ENCODE results near the gene BGN.

BGN gene

GRCh38 chrX:153482376-153483015 is 12.3 kb upstream of the BGN start:
- DNase-seq (ENCODE audit: low spot score), result no peak

DNA sequence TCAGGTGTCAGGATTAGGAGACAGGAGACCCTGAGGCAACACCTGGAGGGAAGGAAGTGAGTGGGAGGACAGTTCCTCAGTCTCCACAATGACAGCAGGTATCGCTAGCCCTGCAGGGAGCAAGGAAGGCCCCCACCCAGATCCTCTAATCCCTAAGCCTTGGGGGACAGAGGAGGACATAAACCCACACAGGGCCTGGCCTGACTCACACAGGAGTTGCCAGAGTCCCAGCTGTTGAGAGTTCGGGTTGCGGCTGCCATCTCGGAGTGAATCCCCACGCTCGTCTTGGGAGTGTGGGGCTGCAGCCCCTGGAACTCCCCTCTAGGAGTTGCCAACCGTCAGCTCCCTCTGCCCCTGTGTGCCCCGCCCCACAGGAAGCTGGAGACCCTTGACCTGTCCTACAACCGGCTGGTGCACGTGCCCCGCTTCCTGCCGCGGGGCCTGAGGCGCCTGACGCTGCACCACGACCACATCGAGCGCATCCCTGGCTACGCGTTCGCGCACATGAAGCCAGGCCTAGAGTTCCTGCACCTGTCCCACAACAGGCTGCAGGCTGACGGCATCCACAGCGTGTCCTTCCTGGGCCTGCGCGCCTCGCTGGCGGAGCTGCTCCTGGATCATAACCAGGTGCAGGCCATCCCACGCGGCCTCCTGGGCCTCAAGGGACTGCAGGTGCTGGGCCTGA is 9.2 kb upstream of the BGN start:
- DNase-seq (ENCODE audit: low spot score), result no peak

DNA sequence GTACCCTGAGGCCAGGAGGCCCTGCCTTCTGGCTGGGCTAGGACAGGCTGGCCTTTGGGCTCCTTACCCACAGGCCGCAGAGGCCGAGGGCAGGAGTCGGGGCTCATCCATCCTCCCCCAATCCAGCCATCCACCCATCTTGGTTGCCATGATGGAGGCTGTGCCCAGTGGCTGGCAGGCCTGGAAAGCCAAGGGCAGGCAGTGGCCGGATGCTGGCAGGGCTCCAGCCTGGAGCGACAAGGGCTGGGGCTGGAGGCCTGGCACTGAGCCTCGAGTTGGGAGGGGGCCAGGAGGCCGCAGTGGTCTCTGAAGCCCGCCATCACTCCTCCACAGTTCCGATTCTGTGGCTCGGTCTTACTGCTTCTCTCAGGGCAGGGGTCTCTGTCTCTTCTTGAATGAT is 8.6 kb upstream of the BGN start:
- no peak for DNase-seq (ENCODE audit: low spot score)

DNA sequence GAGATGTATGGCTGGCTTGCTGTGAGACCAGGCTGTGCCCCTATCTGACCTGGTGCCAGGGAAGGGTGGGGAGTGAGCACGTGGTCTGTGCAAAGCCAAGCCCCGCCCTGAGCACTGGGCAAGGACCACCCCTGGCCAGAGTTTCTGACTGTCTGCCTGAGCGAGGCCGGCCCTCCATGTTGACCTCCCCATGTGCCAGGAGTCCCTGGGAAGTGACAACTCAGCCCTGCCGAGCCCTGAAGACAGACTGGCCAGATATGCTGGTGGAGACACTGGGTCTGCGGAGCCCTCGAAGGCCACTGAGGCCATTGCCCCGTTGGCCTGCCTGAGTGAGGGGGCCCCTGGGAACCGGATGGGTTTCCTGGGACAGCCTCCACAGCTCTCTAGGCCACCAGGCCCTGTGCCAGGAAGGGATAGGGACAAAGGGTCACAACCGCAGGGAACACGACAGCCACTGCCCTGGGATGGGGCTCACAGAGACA is 7.1 kb upstream of the BGN start:
- no peak for DNase-seq (ENCODE audit: low spot score)

DNA sequence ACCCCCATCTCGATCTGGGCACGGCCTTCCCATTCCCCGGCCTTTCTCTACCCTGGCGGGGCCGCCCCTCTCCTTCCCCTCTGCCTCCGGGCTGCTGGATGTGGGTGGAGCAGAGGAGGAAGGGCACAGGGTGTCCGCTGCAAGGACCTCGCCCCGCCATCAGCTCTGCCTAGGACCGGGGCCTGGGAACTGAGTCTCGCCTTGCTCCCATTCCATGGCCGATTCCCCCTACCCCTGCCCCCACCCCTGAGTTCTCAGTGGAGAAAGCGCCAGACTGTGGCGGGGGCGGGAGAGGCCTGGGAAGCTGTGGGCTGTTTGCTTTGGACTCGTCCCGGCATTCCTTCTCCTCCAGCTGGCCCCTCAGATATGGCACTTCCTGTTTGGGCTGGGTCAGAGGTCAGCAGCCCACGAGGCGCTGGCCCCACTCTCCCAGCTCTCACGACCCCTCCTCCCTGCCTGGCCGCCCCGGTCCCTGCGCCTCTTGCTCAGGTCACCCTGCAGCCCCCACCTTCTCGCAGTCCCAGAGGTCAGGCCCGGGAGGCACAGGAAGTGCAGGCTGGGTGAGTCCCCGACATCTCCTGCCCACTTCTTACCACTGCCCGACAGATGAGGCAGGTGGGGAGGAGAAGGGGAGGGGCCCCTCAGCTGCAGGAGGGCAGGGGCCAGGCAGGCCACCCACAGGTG is 6.4 kb upstream of the BGN start:
- DNase-seq (ENCODE audit: low spot score), result no peak

DNA sequence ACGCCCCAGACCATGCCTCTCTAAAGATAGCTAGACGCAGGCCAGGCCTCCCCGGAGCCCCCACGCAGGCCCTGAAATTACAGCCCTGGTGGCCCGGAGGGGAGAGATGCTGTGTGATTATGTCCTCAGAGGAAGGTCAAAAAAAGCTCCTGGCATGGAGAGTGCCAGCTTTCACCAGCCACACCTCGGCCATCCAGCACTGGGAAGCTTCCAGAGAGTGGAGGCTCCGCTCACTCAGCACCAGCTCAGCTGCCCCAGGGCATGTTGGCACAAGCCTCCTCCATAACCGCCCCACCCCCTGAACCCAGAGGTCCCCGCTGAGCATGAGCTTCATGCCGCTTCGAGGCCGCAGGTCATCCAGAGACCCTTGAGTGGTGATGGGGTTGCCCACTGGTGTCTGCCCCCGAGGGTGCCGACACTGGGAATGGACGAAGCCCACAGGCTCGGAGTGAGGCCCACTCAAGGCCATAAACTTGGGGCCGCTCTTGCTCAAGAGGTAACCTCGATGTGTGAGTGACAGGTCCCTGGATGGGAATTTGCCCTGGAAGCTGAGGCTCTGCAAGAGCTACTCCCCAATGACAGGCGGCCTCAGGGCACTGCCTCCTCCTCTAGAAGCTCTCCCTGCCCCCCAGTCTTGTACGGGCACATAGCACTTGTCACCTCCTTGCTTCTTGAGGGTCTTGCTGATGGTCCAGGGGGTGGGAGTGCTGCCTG is 4.4 kb upstream of the BGN start:
- DNase-seq (ENCODE audit: low spot score), result no peak

DNA sequence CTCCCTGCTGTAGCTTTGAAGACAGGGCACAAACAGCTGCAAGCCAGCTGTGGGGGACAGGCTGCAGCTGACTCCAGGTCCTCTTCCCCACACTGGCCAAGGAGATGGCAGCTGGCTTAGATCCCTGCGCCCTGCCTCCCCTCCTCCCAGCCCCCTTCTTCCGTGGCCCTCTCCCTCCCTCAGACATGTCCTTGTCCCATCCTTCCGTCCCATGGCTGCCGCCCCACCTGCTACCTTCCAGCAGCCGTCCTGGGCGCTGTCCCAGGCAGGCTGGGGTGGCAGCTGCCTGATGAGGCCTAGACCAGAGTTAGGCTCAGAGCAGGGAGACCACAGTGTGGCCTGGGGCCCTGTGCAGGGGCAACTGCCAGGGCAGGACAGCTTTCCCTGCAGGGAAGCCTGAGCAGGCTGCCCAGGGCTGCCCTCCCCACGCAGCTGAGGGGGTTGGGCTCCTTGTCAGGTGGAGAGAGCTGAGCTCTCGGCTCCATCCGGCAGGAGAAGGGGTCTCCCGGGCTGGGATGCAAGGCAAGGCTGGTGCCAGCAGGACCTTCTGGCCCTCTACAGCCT is 3.3 kb upstream of the BGN start:
- DNase-seq (ENCODE audit: low spot score), result no peak

GRCh38 chrX:153491918-153492317 is 2.9 kb upstream of the BGN start:
- DNase-seq (ENCODE audit: low spot score), result no peak

GRCh38 chrX:153492543-153492942 is 2.2 kb upstream of the BGN start:
- DNase-seq (ENCODE audit: low spot score), result no peak

GRCh38 chrX:153493085-153493484 is 1.7 kb upstream of the BGN start:
- DNase-seq (ENCODE audit: low spot score), result no peak

DNA sequence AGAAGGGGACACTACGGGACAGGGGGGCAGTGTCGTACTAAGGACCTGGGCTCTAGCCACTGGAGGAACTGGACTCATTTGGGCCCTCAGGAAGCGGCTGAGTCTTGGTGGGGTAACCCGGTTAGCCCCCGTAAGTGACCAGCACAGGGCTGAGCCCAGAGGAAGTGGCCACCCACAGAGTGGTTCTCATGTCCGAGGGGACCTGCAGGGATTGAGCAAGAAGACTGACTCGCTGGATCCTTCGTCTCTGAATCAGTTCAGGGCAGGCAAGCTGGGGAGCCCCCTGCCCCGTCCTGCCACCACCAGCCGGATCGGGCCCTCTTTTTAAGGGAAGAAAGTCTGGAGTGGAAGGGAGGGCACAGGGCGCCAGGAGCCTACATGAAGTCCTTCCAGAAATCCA is 719 bp upstream of the BGN start:
- DNase-seq (ENCODE audit: low spot score), result no peak

DNA sequence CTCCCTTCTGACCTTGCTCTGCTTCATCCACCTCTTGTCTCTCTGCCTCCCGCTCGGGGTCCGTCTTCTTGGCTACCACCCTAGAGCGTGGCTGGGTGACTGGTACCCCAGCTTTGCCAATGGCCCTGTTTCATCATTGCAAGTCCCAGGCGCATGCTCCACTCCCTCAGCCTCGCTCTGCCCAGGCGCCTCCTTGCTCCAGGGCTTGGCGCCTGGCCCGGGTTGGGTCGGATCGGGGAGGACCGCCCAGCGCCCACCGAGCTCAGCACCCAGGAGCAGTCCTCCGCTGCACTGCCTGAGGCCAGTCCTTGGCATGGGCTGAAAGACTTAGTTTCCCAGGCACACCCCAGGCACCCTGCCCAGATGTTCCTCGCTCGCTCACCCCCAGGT is 577 bp downstream of the BGN start:
- no peak for DNase-seq (ENCODE audit: low spot score)

GRCh38 chrX:153495903-153496589 is 1.3 kb downstream of the BGN start:
- DNase-seq (ENCODE audit: low spot score), result no peak

GRCh38 chrX:153496590-153496959 is 1.8 kb downstream of the BGN start:
- no peak for DNase-seq (ENCODE audit: low spot score)

- no peak for DNase-seq (ENCODE audit: low spot score)
Measured at GRCh38 chrX:153498453-153498852, 3.7 kb downstream of the BGN start.

- DNase-seq (ENCODE audit: low spot score), result no peak
Measured at GRCh38 chrX:153499341-153499740, 4.6 kb downstream of the BGN start.

DNA sequence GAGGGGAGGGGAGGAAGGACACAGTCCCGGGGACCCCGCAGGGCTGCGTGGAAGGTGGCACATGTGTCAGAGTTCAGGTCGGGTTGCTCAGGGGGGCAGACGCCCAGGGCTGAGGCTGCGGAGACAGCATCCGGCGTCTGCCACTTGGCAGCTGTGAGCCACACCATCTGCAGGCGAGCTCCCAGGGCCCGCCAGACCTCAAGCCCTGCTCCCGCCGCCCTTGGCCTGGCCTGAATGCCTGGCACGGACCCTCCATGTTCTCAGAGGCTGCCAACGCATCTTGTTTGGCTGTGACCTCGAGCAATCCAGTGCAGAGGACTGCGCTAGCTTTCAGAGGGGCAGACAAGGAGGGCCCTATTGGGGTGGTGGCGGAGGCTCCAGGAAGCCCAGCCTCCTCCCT is 5.1 kb downstream of the BGN start:
- DNase-seq (ENCODE audit: low spot score), result no peak

DNA sequence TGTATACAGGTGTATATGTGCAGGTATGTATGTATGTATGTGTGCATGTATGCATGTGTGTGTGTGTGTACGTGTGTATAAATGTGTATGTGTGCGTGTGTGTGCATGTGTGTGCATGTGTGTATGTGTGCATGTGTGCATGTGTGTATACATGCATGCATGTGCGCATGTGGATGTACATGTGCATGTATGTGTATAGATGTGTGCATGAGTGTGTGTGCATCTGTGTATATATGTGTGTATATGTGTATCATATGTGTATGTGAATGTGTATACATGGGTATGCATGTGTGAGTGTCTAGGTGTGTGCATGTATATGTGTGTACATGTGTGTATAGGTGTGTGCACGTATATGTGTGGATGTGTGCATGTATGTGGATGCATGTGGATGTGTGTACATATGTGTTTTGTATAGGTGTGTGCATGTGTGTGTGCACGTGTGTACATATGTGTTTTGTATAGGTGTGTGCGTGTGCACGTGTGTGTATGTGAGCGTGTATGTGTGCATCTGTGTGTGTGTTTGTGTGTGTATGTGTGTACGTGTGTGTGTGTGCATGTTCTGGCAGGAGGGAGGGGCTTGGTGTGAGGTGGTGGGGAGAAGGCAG is 6.0 kb downstream of the BGN start:
- no peak for DNase-seq (ENCODE audit: low spot score)

GRCh38 chrX:153501530-153501929 is 6.8 kb downstream of the BGN start:
- no peak for DNase-seq (ENCODE audit: low spot score)

GRCh38 chrX:153502131-153502530 is 7.4 kb downstream of the BGN start:
- DNase-seq (ENCODE audit: low spot score), result no peak

GRCh38 chrX:153502796-153503195 is 8.0 kb downstream of the BGN start:
- no peak for DNase-seq (ENCODE audit: low spot score)

Measured in COLO829 (cell line).